NCI-H2029 (cell line): Measurements from ENCODE around the gene CFAP45.

ENCODE experiments used
- DNase-seq: peaks from one replicate; lab custom pipeline; 2025; lab: John Stamatoyannopoulos, UW

Gene CFAP45

DNA sequence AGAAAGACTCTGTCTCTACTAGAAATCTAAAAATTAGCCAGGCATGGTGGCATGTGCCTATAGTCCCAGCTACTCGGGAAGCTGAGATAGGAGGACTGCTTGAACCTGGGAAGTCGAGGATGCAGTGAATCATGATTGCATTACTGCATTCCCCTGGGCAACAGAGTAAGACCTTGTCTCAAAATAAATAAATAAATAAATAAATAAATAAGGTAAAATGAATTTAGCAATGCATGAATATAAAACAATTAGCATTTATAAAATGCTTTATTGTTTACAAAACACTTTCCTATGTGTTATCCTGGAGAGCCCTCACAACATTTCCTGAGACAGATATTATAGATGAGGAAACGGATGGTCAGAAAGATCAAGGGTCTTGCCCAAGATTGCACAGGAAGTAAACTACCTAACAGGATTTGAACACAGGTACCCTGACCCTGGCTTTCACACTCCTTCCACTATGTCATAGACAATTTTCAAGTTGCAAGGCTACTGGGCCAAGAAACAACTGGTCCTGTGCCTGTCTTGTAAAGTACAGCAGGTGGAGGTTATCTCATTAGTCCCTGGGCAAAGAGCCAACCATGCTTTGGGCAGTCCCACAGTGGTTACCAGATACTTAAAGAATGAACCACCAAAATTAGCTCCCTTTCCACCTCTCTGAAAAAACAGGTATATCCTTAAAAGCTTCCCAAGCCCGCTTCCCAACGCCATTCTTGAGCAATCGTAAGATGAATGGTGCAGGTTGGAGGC, 22.1 kb downstream of the CFAP45 start:
- DNase-seq: peak; percentile 30

- DNase-seq: no peak
Measured at GRCh38 chr1:159873530-159874143, 26.3 kb downstream of the CFAP45 start.

- DNase-seq: no peak
Measured at GRCh38 chr1:159872891-159873290, 27.1 kb downstream of the CFAP45 start.

GRCh38 chr1:159870704-159871103, 29.3 kb downstream of the CFAP45 start:
- no peak for DNase-seq

DNA sequence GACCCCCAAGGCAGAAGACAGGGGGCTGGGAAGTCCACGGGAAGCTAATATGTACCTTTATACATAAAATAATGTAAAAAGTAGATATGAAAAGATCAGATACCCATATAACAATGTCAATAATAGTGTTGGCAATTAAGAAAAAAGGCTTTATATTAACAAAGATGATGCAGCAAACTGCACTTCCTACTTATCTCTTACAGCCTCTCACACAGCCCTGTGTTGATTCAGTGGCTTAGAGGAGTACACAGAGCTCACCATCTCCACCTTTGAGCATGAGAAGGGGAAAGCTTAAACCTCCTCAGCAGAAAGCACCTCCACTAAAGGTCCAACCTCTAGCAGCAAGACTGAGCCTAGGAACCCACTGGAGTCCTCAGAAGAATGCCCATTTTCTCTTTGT, 30.4 kb downstream of the CFAP45 start:
- no peak for DNase-seq

GRCh38 chr1:159869173-159869572, 30.8 kb downstream of the CFAP45 start:
- no peak for DNase-seq

GRCh38 chr1:159868766-159869165, 31.2 kb downstream of the CFAP45 start:
- no peak for DNase-seq

DNA sequence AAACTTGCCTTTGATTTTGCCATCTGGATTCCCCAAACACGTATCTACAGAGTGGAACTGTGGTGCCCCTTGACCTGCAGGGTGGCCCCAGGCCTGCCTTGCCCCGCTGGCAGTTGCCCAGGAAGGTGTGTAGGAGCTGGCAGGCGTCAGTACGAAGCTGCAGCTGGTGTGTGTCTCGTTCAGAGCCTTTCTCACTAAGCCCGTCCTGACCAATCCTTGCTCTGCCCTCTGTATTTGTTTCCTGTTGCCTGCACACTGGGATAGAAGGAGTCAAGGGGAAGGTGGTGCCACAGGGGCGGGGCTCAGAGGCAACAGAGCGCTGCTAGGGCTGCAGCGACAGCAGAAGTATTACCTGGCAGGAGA, 32.3 kb downstream of the CFAP45 start:
- DNase-seq: peak; percentile 92

- DNase-seq: no peak
Measured at GRCh38 chr1:159866905-159867663, 32.9 kb downstream of the CFAP45 start.

GRCh38 chr1:159866066-159866465, 33.9 kb downstream of the CFAP45 start:
- no peak for DNase-seq

GRCh38 chr1:159864262-159864661, 35.7 kb downstream of the CFAP45 start:
- DNase-seq: no peak

DNA sequence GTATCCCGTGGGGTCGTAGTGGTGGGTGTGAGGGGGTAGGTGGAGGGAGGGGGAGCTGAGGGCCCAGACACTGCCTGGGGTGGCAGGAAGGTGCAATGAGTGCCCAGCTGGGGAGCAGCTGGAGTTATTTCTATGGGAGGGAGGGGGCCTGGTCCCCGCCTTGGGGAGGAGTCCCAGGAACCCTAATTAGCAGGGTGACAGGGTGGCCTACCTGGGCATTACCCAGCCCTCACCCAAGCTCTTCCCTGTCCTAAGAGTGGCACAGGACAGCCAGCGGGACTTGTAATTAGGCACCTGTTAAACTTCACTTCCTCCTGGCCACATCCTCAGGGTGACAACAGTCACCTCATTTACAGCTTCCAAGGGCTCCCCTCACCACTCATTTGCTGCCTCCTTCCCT, 37.4 kb downstream of the CFAP45 start, which contains the start of gene VSIG8:
TSS of gene VSIG8 (minus strand) at position 101 of the 400 bp plus-strand sequence. CDS start 136 bp downstream, outside the sequence.
- DNase-seq: no peak

DNA sequence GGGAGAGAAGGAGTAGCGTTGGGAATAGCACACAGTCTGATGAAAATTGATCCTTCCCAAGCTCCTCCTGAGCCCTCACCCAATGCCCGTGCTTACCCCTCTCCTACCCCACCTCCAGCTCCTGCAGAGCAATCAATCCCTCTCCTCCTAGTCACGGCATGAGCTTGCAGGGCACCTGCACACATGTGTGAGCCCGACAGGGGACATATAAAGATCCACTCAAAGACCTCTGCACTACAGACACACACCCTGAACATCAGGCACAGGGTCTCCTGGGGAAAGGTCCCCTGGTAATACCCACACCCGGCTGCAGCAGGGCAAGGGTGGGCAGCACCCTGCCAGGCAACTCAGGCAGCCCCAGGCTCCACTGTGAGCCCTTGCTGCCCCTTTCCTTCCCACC, 37.9 kb downstream of the CFAP45 start:
- no peak for DNase-seq

- DNase-seq: no peak
Measured at GRCh38 chr1:159861218-159861617, 38.7 kb downstream of the CFAP45 start.

DNA sequence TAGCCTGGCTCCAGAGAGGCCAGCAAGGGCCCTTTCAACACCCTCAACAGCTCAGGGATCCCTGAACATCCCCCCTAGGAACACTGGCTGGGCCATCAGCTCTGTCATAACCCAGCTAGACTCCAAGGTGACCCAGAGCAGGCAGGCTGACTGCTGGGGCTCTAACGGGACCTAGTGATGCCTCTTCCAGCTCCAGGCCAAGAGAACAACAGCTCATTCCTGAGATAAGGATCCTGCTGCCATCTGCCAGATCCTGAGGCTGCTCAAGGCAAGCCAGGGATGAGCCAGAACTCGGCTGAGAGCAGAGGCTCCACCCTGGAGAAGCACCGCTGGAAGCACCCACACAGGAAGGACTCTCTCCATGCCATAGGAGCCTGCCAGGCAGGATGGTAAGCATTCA, 39.5 kb downstream of the CFAP45 start:
- DNase-seq: no peak

- no peak for DNase-seq
Measured at GRCh38 chr1:159859767-159860322, 40.1 kb downstream of the CFAP45 start.

GRCh38 chr1:159857889-159858288, 42.1 kb downstream of the CFAP45 start:
- DNase-seq: no peak

DNA sequence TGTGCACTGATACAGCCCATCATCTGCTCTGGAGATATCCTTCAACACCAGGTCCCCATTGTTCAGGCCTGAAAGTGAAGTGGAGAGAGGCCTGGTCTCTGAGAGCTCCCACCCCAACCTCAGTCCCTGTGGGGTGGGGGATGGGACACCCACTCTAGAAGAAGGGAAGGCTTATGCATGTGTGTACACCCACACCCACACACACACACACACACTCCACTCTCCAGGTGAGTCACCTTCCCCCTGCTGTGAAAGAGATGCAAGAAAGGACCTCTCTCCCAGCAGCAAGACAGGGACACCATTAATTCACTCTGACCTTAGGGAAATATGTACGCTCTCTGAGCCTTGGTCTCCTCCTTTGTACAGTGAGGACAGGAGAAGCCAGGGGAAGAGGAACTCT, 43.4 kb downstream of the CFAP45 start:
- DNase-seq: no peak

- no peak for DNase-seq
Measured at GRCh38 chr1:159855709-159856108, 44.3 kb downstream of the CFAP45 start.

- peak; percentile 31 for DNase-seq
Measured at GRCh38 chr1:159854693-159855192, 45.2 kb downstream of the CFAP45 start.

DNA sequence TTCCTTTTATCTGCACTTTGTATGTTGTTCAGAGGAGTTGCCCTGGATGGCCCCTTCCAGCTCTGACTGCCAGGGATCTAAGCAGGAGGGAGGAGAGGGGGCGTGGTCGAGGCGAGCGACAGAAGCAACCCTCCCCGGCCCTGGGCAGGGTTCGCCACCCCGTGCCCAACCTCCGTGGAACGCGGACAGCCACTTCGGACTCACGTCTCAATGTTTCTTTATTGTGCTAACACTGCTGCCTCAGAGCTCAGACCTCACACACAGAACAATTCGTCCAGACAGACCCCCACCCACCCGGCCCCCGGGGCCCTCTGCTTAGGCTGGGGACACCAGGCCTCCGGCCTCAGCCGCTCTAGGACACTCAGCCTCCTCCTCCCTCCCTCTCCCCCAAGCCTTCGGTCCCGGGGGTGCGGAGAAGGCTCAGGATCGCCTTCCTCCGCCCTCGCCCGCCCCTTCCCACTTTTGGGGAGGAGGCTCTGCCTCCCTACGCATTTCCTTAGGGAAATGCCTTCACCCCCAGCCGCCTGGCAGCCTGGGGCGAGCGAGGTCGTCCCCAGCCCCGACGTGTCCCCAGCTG, 45.8 kb downstream of the CFAP45 start:
- peak; percentile 57 for DNase-seq
